Natural killer cell (primary cell): Measurements from ENCODE around the gene KCNT1. TPM values are rescaled to one million over a fixed set of nuclear protein-coding genes. Genes with fewer than 3 reads are reported as not detected.

Experiments
- ATAC-seq, 3 donors: fragments of 150-1000 bp in 2 of 3; fragments of 200-7000 bp in 1 of 3; cut with Tn5 transposase; 1 replicate in 1 of 3; 2 replicates in 2 of 3; pipeline ENCODE4 v1.10.0; 2021; ENCODE audit warnings: mild to moderate bottlenecking in 2 of 3, moderate library complexity in 2 of 3
- DNase-seq, 2 donors: peaks; one replicate each; pipeline versions ENCODE4 v3.0.0 to v3.0.0-alpha.2; 2013 to 2021; ENCODE audit warnings: mixed read lengths in 1 of 2
- H3K27ac ChIP-seq: one replicate; pipeline ENCODE4 v1.5.1; 2013; ENCODE audit warnings: mild to moderate bottlenecking, low read length
- H3K27me3 ChIP-seq: one replicate; pipeline ENCODE4 v1.6.1; 2013; ENCODE audit warnings: low read length; ENCODE audit not compliant: control insufficient read depth, insufficient read depth
- H3K36me3 ChIP-seq: one replicate; pipeline ENCODE4 v1.6.1; 2013; ENCODE audit warnings: low read length; ENCODE audit not compliant: control insufficient read depth, insufficient read depth
- H3K4me1 ChIP-seq: one replicate; pipeline ENCODE4 v1.6.1; 2013; ENCODE audit warnings: low read length; ENCODE audit not compliant: control insufficient read depth, insufficient read depth
- H3K4me3 ChIP-seq: one replicate; pipeline ENCODE4 v1.5.1; 2013; ENCODE audit warnings: low read length
- H3K9me3 ChIP-seq: one replicate; pipeline ENCODE4 v1.6.1; 2013; ENCODE audit warnings: low read length; ENCODE audit not compliant: control insufficient read depth, insufficient read depth
- H3K27ac Mint-ChIP-seq, 2 donors: one replicate each; pipeline ENCODE4 v1.8.0; 2022; ENCODE audit warnings: mild to moderate bottlenecking in 2 of 2, mixed read lengths in 2 of 2, moderate library complexity in 1 of 2
- H3K27me3 Mint-ChIP-seq, 2 donors: one replicate each; pipeline ENCODE4 v1.8.0; 2022; ENCODE audit warnings: low read depth in 2 of 2, mixed read lengths in 2 of 2
- H3K36me3 Mint-ChIP-seq: one replicate; pipeline ENCODE4 v1.8.0; 2022; ENCODE audit warnings: mixed read lengths
- H3K4me1 Mint-ChIP-seq, 2 donors: one replicate each; pipeline ENCODE4 v1.8.0; 2022; ENCODE audit warnings: mixed read lengths in 2 of 2
- H3K4me3 Mint-ChIP-seq: one replicate; pipeline ENCODE4 v1.8.0; 2022; ENCODE audit warnings: mild to moderate bottlenecking, moderate library complexity, mixed read lengths
- H3K9me3 Mint-ChIP-seq, 2 donors: one replicate each; pipeline ENCODE4 v1.8.0; 2022; ENCODE audit warnings: mixed read lengths in 2 of 2
- CTCF ChIP-seq: fragments of 200-600 bp; IDR thresholded peaks from one replicate; pipeline ENCODE4 v1.8.0; 2022; ENCODE audit warnings: antibody characterized with exemption
- WGBS: methylation state at CpG from one replicate; pipeline ENCODE4 v1.1.7; 2013; ENCODE audit warnings: missing lambda C conversion rate; ENCODE audit not compliant: insufficient coverage; 5-methylcytosine and 5-hydroxymethylcytosine counted together
- intact Hi-C: fragments of 100-400 bp; cut with micrococcal nuclease; formaldehyde crosslinking; loops from one replicate; pipeline ENCODE4 v1.14.2; 2022
- total RNA-seq, 4 donors: library from RNA; stranded (reverse); fragments of 120-200 nt in 1 of 4; gene quantifications; one replicate each; pipeline versions ENCODE4 v1.2.3 to v1.2.4, GENCODE V29; 2013 to 2022

The KCNT1 gene
- total RNA-seq, 3 donors from 2014 or later (not counting 1 experiment from before 2014, with no cell fraction given), result 0.52 to 1.2 (median 0.88) TPM

GRCh38 chr9:135736979-135737839, 35.2 kb downstream of the KCNT1 start:
- Histone ChIP-seq H3K9me3 (no peaks in the 10 kb centered on the region), H3K4me1 (no peaks in the 10 kb centered on the region), H3K36me3 (no peaks in the 10 kb centered on the region), H3K4me3 (no peak overlapping the region), H3K27me3 (no peaks in the 10 kb centered on the region), H3K27ac (no peak overlapping the region)
- no peak overlapping the region for H3K27ac Mint-ChIP-seq
- WGBS, result 72% methylated on average over 20 of the region's 23 CpGs
- ATAC-seq, result no peak
- peaks cover 0 to 3% of the 10 kb centered on the region in 2 donors for H3K9me3 Mint-ChIP-seq
- no peak for DNase-seq
- no peak for TF ChIP-seq CTCF
- H3K36me3 Mint-ChIP-seq, result no peaks in the 10 kb centered on the region
- H3K4me1 Mint-ChIP-seq, result no peaks in the 10 kb centered on the region
- peaks cover 0 to 9% of the 10 kb centered on the region in 2 donors for H3K27me3 Mint-ChIP-seq
- intact Hi-C loops, result no loop called here
- no peak overlapping the region for H3K4me3 Mint-ChIP-seq

DNA sequence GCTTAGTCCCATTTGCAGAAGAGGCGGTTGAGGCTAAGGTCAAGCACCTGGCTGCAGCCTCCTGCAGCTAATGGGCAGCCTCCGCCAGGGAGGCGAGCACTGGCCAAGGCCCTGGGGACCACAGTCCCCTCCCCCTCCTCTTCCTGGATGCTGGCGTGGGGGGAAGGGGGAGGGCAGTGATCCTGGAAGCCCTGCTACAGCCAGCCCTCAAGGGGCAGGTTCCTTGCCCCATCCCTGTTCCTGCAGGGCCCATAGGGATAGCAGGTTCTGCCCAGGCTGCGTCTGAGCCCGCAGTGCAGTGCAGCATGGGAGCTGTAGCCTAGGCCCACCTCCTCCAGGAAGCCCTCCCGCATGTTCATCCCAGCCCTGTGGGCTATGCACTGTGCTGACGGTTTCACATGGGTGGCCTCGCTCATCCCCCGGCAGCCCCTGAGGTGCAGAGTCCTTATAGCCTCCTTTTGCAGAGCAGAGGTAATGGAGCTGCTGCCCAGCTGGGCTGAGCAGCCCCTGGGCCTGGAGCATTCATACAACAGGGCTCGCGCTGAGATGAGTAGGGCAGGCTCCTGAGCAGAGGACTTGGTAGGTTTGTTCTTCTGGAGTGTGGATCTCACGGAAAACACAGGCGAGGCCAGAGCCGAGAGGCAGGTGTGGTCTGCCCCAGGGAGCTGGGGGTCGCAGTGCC, 36.0 kb downstream of the KCNT1 start:
- no peak overlapping the region for H3K27ac Mint-ChIP-seq
- Histone ChIP-seq H3K4me1 (no peaks in the 10 kb centered on the region), H3K27ac (no peak overlapping the region), H3K9me3 (no peaks in the 10 kb centered on the region), H3K4me3 (no peak overlapping the region), H3K36me3 (no peaks in the 10 kb centered on the region), H3K27me3 (no peaks in the 10 kb centered on the region)
- WGBS, result 77% methylated on average over 13 of the region's 16 CpGs
- H3K4me3 Mint-ChIP-seq, result no peak overlapping the region
- H3K36me3 Mint-ChIP-seq, result no peaks in the 10 kb centered on the region
- H3K27me3 Mint-ChIP-seq, result peaks cover 0 to 6% of the 10 kb centered on the region in 2 donors
- DNase-seq, result no peak
- H3K9me3 Mint-ChIP-seq, result no peaks in the 10 kb centered on the region
- TF ChIP-seq CTCF, result no peak
- no peak for ATAC-seq
- H3K4me1 Mint-ChIP-seq, result no peaks in the 10 kb centered on the region
- intact Hi-C loops, result no loop called here

GRCh38 chr9:135739271-135740220, 37.6 kb downstream of the KCNT1 start:
- Histone ChIP-seq H3K36me3 (no peaks in the 10 kb centered on the region), H3K9me3 (no peaks in the 10 kb centered on the region), H3K27ac (no peak overlapping the region), H3K4me3 (no peak overlapping the region), H3K4me1 (no peaks in the 10 kb centered on the region), H3K27me3 (no peaks in the 10 kb centered on the region)
- TF ChIP-seq CTCF, result no peak
- H3K27ac Mint-ChIP-seq, result no peak overlapping the region
- WGBS, result 77% methylated on average over 28 of the region's 28 CpGs
- H3K9me3 Mint-ChIP-seq, result no peaks in the 10 kb centered on the region
- H3K36me3 Mint-ChIP-seq, result no peaks in the 10 kb centered on the region
- no peaks in the 10 kb centered on the region for H3K4me1 Mint-ChIP-seq
- ATAC-seq (no peak), DNase-seq (no peak)
- intact Hi-C loops, result no loop called here
- H3K27me3 Mint-ChIP-seq, result peaks cover 0 to 3% of the 10 kb centered on the region in 2 donors
- no peak overlapping the region for H3K4me3 Mint-ChIP-seq
